ENCODE data around the gene FBXW8.

FBXW8 gene

DNA sequence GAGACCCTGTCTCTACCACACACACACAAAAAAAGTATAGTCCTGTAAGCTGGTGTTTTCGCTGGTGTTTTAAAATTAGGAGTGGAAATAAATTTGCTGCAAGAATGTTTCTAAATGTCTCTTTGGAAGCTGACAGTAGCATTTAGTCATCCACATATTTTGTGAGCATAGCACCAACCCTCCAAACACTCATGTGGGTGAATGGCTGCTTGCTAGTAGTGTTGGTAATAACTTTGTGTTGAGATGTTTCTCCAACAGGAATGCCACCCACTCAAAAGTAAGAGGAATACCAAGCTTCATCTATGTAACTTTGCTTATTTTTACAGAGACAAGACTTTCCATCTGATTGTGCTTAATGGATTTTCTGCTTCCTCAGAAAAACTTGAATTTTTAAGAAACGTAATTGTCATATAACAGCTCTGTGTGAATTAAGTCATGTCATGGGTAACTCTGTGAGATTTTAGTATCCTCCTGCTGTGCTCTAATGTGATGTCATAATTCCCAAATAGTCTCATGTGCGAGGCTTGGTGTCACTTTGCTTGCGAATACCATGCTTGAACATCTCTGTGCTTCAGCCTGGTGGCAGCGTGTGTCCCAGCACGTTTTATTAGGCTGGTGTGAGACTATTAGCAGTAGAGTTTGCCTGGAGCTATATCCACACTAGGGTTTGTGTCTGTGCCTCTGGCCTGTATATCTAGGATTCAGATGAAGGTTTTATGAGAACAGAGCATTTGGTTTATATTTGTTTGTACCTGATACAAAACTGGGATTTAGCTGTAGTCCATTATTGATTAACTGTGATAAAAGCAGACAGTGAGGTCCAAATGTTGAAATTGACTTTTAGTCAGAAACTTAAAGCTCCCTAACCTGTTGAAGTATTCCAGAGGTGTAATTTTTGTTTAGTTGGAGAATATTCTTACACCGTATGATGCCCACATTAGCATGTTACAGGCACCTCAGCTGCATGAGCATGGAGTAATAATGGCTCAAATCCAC, 80.5 kb downstream of the FBXW8 start:
- Mint-ChIP-seq H3K27ac (no peak overlapping the region), H3K9me3 (no peaks in the 10 kb centered on the region), H3K36me3 (peaks cover 27% of the 10 kb centered on the region), H3K4me3 (no peak overlapping the region), H3K27me3 (no peaks in the 10 kb centered on the region), H3K4me1 (no peaks in the 10 kb centered on the region)
- DNase-seq = no peak
- CTCF ChIA-PET = interaction anchor here (1.3 kb wide), 1 partner anchor 129 kb away, joined by 3 read pairs; no protein-coding TSS in a partner anchor

- DNase-seq = no peak
- no peaks in the 10 kb centered on the region for H3K27me3 Mint-ChIP-seq
- H3K4me1 Mint-ChIP-seq = no peaks in the 10 kb centered on the region
- no peaks in the 10 kb centered on the region for H3K9me3 Mint-ChIP-seq
- H3K4me3 Mint-ChIP-seq = no peak overlapping the region
- H3K36me3 Mint-ChIP-seq = peaks cover 12% of the 10 kb centered on the region
- no peak overlapping the region for H3K27ac Mint-ChIP-seq
- CTCF ChIA-PET = no interaction called here
These were observed 85.3 kb downstream of the FBXW8 start for GRCh38 chr12:116996093-116996492.

DNA sequence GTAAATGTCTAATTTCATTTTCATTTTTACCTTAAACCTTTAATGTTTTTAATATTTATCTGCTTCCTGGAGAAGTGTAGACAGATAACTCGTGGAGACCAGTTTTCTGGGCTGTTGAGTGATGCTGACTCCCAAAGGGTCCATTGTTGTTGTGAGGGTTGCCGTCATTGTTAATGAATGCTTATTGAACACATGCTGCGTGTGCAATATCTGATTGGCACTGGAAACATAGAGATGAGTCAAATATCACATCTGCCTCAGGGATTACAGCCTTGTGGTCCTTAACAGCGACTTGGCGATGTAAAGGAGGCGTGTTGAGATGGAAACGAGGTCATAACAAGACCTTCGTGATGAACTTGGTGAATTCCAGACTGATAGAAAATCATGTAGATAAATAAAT, 85.9 kb downstream of the FBXW8 start:
- no peaks in the 10 kb centered on the region for H3K27me3 Mint-ChIP-seq
- no peaks in the 10 kb centered on the region for H3K4me1 Mint-ChIP-seq
- CTCF ChIA-PET = no interaction called here
- H3K36me3 Mint-ChIP-seq = peaks cover 8% of the 10 kb centered on the region
- H3K9me3 Mint-ChIP-seq = no peaks in the 10 kb centered on the region
- no peak for DNase-seq
- H3K27ac Mint-ChIP-seq = no peak overlapping the region
- no peak overlapping the region for H3K4me3 Mint-ChIP-seq

DNA sequence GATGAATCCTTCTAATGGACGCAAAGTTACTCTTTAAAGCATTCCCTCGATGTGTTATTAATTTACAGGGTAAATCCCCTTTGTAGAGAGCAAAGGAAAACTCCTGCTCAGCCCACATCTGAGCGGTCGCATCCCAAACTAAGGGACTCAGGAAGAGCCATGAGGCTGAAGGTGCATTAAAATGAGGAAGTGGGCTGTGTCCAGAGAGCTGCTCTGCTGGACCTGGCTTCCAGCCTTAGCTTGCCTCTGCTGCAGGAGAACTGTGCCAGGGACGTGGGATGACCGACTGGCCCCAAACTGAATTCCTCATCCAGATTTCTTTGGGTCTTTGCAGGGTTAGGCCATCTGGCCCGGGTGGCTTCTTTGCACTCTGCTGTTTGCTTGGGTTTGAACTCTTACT, 88.3 kb downstream of the FBXW8 start:
- no peak overlapping the region for H3K4me3 Mint-ChIP-seq
- CTCF ChIA-PET = no interaction called here
- H3K27ac Mint-ChIP-seq = no peak overlapping the region
- H3K36me3 Mint-ChIP-seq = peaks cover 6% of the 10 kb centered on the region
- no peaks in the 10 kb centered on the region for H3K27me3 Mint-ChIP-seq
- no peak for DNase-seq
- no peaks in the 10 kb centered on the region for H3K4me1 Mint-ChIP-seq
- H3K9me3 Mint-ChIP-seq = no peaks in the 10 kb centered on the region

DNA sequence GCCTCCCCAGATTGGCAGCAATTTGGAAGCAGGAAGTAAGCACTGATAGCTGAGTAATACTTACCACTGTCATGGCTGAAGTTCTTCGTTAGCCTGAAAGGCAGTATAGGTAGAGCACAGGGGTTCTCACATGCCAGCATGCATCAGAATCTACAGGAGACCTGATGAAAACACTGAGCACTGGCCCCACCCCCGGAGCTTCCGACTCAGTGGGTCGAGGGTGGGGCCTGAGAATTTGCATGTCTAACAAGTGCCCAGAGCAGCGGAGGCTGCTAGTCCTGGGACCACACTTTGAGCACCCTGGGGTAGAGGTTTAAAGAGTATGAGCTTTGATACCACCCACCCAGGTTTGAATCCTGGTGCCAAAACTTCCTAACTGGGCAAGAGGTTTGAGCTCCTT, 89.6 kb downstream of the FBXW8 start:
- CTCF ChIA-PET = interaction anchor here (0.6 to 1.6 kb wide), 3 partner anchors 11 to 1079 kb away, joined by 3 to 5 read pairs (median 3); no protein-coding TSS in a partner anchor
- peaks cover under 1% of the 10 kb centered on the region for H3K4me1 Mint-ChIP-seq
- H3K27ac Mint-ChIP-seq = no peak overlapping the region
- no peaks in the 10 kb centered on the region for H3K9me3 Mint-ChIP-seq
- peaks cover 12% of the 10 kb centered on the region for H3K36me3 Mint-ChIP-seq
- H3K27me3 Mint-ChIP-seq = no peaks in the 10 kb centered on the region
- no peak overlapping the region for H3K4me3 Mint-ChIP-seq
- no peak for DNase-seq

DNA sequence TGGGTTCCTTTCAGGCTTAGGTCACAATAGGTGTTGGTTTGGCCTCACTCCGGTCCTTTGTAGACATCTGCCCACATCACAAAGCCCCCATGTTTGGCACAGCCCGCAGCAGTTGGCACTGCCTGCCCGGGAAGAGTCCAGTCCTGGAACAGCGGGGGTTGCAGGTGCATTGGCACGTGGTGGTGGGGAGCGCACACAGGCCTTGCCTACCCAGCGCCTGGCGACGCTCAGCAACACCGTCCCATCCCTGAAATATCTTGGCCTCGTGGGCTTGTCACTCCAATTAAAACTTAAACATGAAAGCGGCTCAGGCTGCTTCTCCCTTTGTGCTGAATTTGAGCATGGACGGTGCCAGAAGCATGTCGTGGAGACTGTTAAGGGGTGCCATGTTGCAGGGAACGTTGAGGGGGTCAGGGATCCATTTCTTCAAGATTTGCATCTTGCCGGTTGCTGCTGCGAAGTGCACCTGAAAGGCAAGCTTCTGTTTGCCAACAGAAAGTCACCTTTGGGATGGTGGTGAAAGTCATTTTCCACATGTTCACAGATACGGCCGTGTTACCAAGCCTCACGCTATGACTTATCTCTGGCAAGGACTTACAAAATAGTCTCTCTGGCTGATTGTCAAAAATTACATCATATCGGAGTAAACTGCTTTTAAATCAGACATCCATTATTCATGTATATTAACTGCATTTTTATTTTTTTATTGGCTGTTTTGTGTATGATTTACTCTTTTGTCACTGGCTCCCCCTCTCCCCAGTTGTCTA, 91.5 kb downstream of the FBXW8 start:
- H3K27me3 Mint-ChIP-seq = no peaks in the 10 kb centered on the region
- H3K4me1 Mint-ChIP-seq = peaks cover 8% of the 10 kb centered on the region
- H3K36me3 Mint-ChIP-seq = peaks cover 13% of the 10 kb centered on the region
- DNase-seq = no peak
- CTCF ChIA-PET = no interaction called here
- no peak overlapping the region for H3K27ac Mint-ChIP-seq
- H3K4me3 Mint-ChIP-seq = no peak overlapping the region
- H3K9me3 Mint-ChIP-seq = no peaks in the 10 kb centered on the region

DNA sequence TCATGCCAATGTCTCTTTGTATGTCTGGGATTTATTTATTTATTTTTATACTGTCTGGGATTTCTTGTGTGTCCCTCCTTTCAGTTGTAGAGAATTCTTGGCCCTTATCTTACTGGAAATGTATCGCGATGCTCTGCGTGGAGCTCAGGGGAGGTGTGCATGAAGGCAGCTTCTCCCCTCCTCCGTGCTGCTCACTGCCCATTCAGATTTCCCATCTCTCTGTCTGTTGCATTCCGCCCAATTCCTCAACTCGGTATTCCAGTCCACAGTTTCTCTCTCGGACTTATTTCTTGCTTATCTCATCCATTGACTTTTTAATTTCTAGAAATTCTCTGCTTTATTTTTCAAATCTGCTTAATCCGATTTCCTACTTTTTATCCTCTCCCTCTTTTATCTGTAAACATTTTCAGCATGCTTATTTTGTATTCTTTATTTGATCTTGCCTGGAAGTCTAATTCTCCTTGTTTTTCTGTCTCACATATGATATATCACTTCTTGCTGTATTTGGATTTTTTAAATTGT, 93.2 kb downstream of the FBXW8 start:
- Mint-ChIP-seq H3K36me3 (peaks cover 14% of the 10 kb centered on the region), H3K27ac (no peak overlapping the region), H3K4me1 (peaks cover 8% of the 10 kb centered on the region), H3K4me3 (no peak overlapping the region), H3K27me3 (no peaks in the 10 kb centered on the region), H3K9me3 (no peaks in the 10 kb centered on the region)
- CTCF ChIA-PET = interaction anchor here (0.7 kb wide), 1 partner anchor 416 kb away, joined by 4 read pairs; no protein-coding TSS in a partner anchor
- DNase-seq = no peak

DNA sequence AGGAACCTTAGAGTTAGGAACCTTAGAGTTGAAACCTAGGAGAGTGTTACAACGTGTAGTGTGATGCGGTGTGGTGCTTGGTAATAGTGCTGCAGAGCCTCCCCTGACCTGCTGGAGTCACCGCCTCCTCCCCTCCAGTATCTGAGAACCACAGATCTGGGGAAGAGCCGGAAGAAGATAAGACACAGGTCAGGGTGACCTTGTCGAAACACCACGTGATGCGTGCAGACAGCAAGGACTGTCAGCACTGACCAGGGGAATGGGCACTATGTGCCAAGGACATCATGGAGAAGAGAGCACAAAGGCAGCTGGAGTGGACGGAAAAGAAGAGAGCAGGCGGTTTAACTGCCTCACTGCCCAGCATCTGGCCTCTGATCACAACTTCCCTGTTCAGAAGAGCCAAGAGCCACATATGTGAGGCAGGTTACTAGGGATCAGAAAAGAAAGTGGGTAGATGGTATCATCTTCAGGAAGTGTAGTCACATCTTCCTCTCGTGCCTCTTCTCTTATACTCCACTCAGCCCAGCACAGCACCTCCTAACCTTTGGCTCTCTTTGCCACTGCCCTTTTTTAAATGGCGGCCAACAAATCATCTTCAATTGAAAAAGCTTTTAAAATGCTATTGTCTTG, 94.8 kb downstream of the FBXW8 start:
- DNase-seq = no peak
- no peak overlapping the region for H3K27ac Mint-ChIP-seq
- peaks cover 21% of the 10 kb centered on the region for H3K36me3 Mint-ChIP-seq
- H3K4me1 Mint-ChIP-seq = peaks cover 8% of the 10 kb centered on the region
- H3K4me3 Mint-ChIP-seq = no peak overlapping the region
- H3K9me3 Mint-ChIP-seq = no peaks in the 10 kb centered on the region
- CTCF ChIA-PET = interaction anchor here (0.6 kb wide), 1 partner anchor 45 kb away, joined by 6 read pairs; no protein-coding TSS in a partner anchor
- no peaks in the 10 kb centered on the region for H3K27me3 Mint-ChIP-seq

DNA sequence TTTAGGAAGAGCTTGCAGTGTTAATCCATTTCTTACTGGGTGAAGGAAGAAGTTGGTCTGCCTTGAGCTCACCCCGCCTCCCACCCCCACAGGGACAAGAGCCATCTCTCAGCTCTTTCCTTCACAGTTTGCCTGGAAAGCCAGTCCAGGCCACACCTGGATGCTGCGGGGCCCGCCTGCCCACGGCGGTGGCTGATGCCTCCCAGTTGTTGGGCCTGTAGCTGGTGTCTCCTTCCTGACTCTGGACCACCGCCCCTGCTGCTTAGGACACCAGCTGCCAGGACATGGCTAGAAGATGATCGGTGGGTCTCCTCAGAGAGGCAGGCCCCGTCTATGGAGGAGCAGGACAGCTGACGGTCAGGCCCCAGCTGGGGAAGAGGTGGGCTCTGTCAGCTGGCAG, 95.6 kb downstream of the FBXW8 start:
- Mint-ChIP-seq H3K4me1 (peaks cover 8% of the 10 kb centered on the region), H3K9me3 (no peaks in the 10 kb centered on the region), H3K27me3 (no peaks in the 10 kb centered on the region), H3K36me3 (peaks cover 24% of the 10 kb centered on the region), H3K27ac (no peak overlapping the region), H3K4me3 (no peak overlapping the region)
- CTCF ChIA-PET = no interaction called here
- DNase-seq = no peak

DNA sequence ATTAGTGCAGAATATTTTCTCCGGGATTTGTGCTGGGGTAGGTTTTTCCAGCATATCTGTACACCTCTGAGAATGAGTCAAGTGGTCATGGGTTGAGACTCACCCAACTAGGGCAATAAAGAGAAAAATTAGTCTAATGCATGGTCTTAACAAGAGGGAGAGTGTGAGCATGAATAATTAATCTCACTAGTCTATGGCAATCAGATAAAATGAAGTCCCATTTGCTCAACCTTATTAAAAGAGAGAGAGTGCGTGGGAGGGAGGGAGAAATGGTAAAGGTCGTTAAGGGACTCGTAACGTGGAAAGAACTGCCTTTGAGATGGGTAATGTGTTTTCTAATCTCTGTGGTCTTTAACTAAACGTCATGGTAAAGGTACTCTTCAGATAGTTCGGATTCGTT, 96.8 kb downstream of the FBXW8 start:
- no peak for DNase-seq
- no peaks in the 10 kb centered on the region for H3K9me3 Mint-ChIP-seq

DNA sequence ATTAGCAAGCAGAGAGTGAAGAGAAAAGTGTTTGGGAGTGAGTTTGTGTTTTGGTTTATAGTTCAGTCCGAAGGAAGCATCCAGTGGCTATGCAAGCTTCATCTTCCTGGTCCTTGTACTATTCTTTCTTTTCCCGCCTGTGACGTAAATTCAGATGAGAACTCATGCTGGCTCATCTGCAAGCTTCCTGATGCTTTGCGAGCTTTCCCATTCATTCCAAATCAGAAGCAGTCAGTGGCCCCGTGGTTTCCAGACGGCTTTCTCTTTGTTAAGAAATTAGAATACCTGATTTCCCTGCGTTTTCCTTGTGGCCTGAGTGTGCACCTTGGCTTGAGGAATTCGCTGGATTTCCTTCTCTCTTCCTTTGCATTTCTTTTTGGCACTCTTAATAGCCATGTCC, 99.0 kb downstream of the FBXW8 start:
- peaks cover 8% of the 10 kb centered on the region for H3K4me1 Mint-ChIP-seq
- DNase-seq = no peak
- CTCF ChIA-PET = interaction anchor here (1.9 kb wide), 1 partner anchor 19 kb away, joined by 6 read pairs; no protein-coding TSS in a partner anchor
- peaks cover 42% of the 10 kb centered on the region for H3K36me3 Mint-ChIP-seq
- peaks cover 10% of the 10 kb centered on the region for H3K9me3 Mint-ChIP-seq
- no peak overlapping the region for H3K4me3 Mint-ChIP-seq
- H3K27me3 Mint-ChIP-seq = no peaks in the 10 kb centered on the region
- no peak overlapping the region for H3K27ac Mint-ChIP-seq

More for the DNA sequence above, 96.8 kb downstream of the FBXW8 start:
- Mint-ChIP-seq H3K36me3 (peaks cover 28% of the 10 kb centered on the region), H3K4me3 (no peak overlapping the region), H3K4me1 (peaks cover 8% of the 10 kb centered on the region), H3K27ac (no peak overlapping the region), H3K27me3 (no peaks in the 10 kb centered on the region)
- CTCF ChIA-PET = no interaction called here

DNA sequence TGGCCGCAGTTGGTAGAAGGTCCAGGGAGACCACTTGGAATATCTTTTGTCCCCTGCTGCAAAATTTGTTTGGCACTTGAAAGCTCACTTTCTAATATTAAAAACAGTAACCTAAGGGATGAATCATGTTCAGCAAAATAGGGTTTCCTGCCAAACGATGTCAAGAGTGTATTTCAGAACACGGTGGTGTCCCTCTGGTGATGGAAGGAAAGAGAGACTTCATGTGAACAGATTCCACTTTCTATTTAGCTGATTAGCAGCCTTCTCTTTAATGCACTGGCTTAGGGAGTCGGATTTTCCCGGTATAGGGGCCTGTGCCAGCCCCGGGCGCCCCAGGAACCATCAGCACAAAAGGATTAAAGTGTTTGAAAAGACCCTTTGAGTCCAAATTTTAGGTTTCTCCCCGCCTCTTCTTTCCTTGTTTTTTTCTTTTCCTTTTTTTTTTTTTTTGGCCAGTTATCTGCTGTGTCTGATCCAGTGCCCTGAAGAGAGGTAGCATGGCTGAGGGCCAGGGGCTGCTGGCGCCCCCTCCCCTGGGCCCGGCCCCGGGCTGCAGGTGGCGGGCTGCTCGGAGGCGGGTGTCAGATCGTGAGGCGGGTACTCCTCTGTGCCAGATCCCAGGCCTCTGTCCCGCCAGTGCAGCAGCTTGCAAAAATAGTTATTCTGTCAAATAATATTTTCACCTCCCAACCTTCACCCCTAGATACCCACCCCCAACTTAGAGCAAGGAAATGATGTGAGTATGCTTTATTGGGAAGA, 100.1 kb downstream of the FBXW8 start:
- peaks cover 2% of the 10 kb centered on the region for H3K4me1 Mint-ChIP-seq
- H3K27me3 Mint-ChIP-seq = no peaks in the 10 kb centered on the region
- no peak overlapping the region for H3K4me3 Mint-ChIP-seq
- DNase-seq = no peak
- peaks cover 44% of the 10 kb centered on the region for H3K36me3 Mint-ChIP-seq
- H3K9me3 Mint-ChIP-seq = peaks cover 10% of the 10 kb centered on the region
- CTCF ChIA-PET = interaction anchor here (0.8 to 1.1 kb wide), 2 partner anchors 16 to 109 kb away, joined by 3 read pairs; no protein-coding TSS in a partner anchor
- no peak overlapping the region for H3K27ac Mint-ChIP-seq

DNA sequence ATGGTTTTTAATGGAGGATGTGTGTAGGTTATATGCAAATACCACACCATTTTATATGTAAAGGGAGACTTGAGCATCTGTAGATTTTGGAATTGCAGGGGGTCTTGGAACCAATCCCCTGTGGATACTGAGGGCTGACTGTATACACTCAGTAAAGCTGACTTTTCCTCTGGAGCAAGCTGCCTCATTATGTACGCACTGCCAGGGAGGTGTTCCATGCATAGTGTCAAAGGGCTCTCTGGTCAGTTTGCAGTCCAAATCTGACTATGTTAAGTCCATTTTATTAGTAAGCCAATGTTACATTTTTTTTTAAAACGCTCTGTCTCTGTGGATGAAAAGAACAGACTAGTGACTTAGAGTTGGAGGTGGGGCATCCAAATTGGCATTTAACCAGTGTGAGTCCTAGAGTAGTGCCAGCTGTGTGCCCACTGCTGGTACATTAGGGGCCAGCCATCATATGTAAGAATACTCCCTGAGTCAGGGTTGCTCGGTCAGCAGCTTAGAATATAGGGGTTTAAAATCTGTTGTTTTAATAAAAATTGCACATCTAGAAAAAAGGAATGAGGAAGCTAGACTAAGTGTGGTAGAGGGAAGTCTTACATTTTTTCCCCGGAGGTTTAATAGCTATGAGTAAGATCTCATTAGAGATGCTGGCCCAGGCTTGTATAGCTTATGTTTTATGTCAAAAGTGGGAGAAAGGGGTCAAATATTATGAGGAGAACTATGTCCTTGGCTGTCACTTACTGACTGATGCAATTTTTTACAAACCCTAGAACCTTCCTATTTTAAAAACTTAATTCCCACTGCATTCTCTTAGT, 101.4 kb downstream of the FBXW8 start:
- CTCF ChIA-PET = interaction anchor here (1.0 kb wide), 1 partner anchor 19 kb away, joined by 3 read pairs; no protein-coding TSS in a partner anchor
- H3K9me3 Mint-ChIP-seq = peaks cover 10% of the 10 kb centered on the region
- H3K4me3 Mint-ChIP-seq = no peak overlapping the region
- peaks cover 52% of the 10 kb centered on the region for H3K36me3 Mint-ChIP-seq
- H3K27ac Mint-ChIP-seq = no peak overlapping the region
- no peaks in the 10 kb centered on the region for H3K27me3 Mint-ChIP-seq
- no peak for DNase-seq
- H3K4me1 Mint-ChIP-seq = no peaks in the 10 kb centered on the region

Data from activated naive CD4-positive, alpha-beta T cell treated with anti-CD3 and anti-CD28 coated beads, Interleukin-2, amount 10 ng/mL, durations not matched to agents 7 days and 5 days (primary cell).